Measurements from ENCODE around the gene CAST. TPM values are rescaled to one million over a fixed set of nuclear protein-coding genes. Genes with fewer than 3 reads are reported as not detected.

The CAST gene
- total RNA-seq, 1 donor from 2014 or later = 182 TPM

GRCh38 chr5:96679293-96679692 is 17.1 kb downstream of the CAST start:
- Histone ChIP-seq H3K4me3 (ENCODE audit: low read depth, low read length) (no peak overlapping the region), H3K36me3 (ENCODE audit: control insufficient read depth, insufficient read depth, low read length) (peaks cover 2% of the 10 kb centered on the region), H3K27me3 (ENCODE audit: control insufficient read depth, insufficient read depth, low read length) (no peaks in the 10 kb centered on the region)
- no peak for TF ChIP-seq CTCF (IDR thresholded peaks at IDR 0.05; ENCODE audit: insufficient read depth, low read length, severe bottlenecking)
- FAIRE-seq (no peak), DNase-seq (ENCODE audit: low read depth) (no peak)

GRCh38 chr5:96680759-96681470 is 18.7 kb downstream of the CAST start:
- H3K36me3 ChIP-seq (ENCODE audit: control insufficient read depth, insufficient read depth, low read length) = no peaks in the 10 kb centered on the region
- DNase-seq (ENCODE audit: low read depth) = no peak
- FAIRE-seq = no peak
- H3K27me3 ChIP-seq (ENCODE audit: control insufficient read depth, insufficient read depth, low read length) = no peaks in the 10 kb centered on the region
- no peak overlapping the region for H3K4me3 ChIP-seq (ENCODE audit: low read depth, low read length)
- TF ChIP-seq CTCF (IDR thresholded peaks at IDR 0.05; ENCODE audit: insufficient read depth, low read length, severe bottlenecking) = no peak

- DNase-seq (ENCODE audit: low read depth) (peak; percentile 32), FAIRE-seq (no peak)
- Histone ChIP-seq H3K4me3 (ENCODE audit: low read depth, low read length) (no peak overlapping the region), H3K36me3 (ENCODE audit: control insufficient read depth, insufficient read depth, low read length) (no peaks in the 10 kb centered on the region), H3K27me3 (ENCODE audit: control insufficient read depth, insufficient read depth, low read length) (no peaks in the 10 kb centered on the region)
- no peak for TF ChIP-seq CTCF (IDR thresholded peaks at IDR 0.05; ENCODE audit: insufficient read depth, low read length, severe bottlenecking)
Observed at GRCh38 chr5:96683392-96683791, 21.2 kb downstream of the CAST start.

GRCh38 chr5:96683810-96684209 is 21.6 kb downstream of the CAST start:
- H3K4me3 ChIP-seq (ENCODE audit: low read depth, low read length) = no peak overlapping the region
- no peak for TF ChIP-seq CTCF (IDR thresholded peaks at IDR 0.05; ENCODE audit: insufficient read depth, low read length, severe bottlenecking)
- DNase-seq (ENCODE audit: low read depth) (no peak), FAIRE-seq (no peak)
- H3K36me3 ChIP-seq (ENCODE audit: control insufficient read depth, insufficient read depth, low read length) = no peaks in the 10 kb centered on the region
- H3K27me3 ChIP-seq (ENCODE audit: control insufficient read depth, insufficient read depth, low read length) = no peaks in the 10 kb centered on the region

- Histone ChIP-seq H3K36me3 (ENCODE audit: control insufficient read depth, insufficient read depth, low read length) (no peaks in the 10 kb centered on the region), H3K4me3 (ENCODE audit: low read depth, low read length) (no peak overlapping the region), H3K27me3 (ENCODE audit: control insufficient read depth, insufficient read depth, low read length) (no peaks in the 10 kb centered on the region)
- no peak for TF ChIP-seq CTCF (IDR thresholded peaks at IDR 0.05; ENCODE audit: insufficient read depth, low read length, severe bottlenecking)
- DNase-seq (ENCODE audit: low read depth) = no peak
- FAIRE-seq = no peak
Observed at GRCh38 chr5:96687080-96687479, 24.9 kb downstream of the CAST start.

All from bronchial epithelial cell (primary cell).